NOMO-1 treated with DMSO at 0.1 percent for 48 hours (cell line): ENCODE measurements around the gene TPCN2.

ENCODE experiments used
- DNase-seq: peaks from one replicate; lab custom pipeline; 2025; ENCODE audit not compliant: unreplicated experiment; lab: John Stamatoyannopoulos, UW

Gene TPCN2

DNA sequence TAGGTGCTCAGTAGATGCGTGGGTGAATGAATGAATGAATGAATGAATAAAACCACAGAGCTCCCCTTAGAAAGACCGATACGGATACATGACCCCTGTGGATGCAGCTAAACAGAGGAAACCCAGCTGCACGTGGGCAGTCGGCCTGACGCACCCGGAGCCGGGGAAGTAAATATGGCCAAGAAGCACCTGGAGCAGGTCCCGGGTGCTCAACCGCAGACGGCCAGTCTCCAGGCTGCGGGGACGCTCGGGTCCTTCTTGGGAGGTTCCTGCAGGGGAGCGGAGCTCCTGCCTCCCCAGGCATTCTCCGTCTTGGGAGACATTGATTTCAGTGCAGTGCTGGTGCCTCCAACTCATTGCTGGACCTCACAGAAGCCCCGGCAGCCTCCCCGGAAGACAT lies 11.7 kb upstream of the TPCN2 start:
- DNase-seq = no peak

DNA sequence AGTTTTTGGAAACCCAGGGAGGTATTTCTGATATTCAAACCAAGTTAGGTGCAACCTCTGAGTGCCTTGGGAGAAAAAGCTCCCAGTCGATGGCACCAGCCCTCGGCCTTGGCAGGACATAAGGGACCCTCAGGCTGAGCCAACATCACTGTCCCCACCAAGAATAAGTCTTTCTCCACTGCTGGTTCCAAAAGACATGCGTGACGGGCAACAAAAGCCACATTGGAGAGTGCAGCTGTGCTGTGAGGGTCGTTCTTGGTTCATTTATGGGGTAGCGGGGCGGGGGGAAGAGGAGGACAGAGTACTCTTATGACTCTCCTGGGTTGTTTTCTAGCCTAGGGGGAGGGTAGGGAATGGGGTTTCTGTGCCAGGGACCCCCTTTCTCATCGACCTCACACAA lies 11.2 kb upstream of the TPCN2 start:
- DNase-seq = no peak

GRCh38 chr11:69039501-69039900 lies 9.2 kb upstream of the TPCN2 start:
- no peak for DNase-seq

DNA sequence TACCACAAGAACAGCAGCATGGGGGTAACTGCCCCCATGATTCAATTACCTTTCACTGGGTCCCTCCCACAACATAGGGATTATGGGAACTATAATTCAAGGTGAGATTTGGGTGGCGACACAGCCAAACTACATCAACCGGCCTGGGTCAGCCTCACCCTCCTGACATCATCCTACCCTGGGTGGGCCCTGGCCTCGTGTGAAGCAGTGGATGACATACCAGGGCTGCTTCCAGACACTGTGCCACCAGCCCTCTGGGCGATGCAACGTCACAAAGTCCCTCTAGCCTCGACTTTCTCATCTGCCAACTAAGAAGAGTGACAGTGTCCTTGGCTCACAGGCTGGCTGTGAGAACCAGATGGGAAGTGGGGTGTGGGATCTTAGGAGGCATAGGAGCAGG lies 8.7 kb upstream of the TPCN2 start:
- no peak for DNase-seq

DNA sequence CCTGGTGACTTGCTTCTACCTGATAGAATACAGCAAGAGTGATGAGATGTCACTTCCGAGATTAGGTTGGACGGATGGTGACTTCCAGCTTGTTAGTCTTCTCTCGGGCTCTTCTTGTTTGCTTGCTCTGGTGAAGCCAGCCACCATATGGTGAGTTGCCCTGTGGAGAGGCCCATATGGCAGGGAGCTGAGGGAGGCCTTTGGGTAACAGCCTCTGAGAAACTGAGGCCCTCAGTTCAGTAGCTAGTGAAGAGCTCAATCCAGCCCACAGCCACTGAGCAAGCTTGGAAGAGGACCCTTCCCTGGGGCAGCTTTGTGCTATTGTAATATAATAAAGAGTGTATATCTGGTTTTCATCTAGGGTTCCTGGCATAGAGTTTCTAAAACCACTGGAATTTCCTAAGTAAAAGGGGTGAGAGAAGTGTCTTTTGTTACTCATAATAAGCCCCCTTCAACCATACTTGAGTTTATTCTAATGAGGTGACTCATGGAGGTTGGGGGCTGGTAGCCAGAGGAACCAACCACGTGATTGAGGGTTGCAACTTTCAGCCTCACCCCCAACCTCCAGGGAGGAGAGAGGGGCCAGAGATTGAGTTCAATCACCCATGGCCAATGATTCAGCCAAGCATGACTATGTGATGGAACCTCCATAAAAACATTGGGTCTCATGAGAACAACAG lies 8.0 kb upstream of the TPCN2 start:
- DNase-seq = no peak

DNA sequence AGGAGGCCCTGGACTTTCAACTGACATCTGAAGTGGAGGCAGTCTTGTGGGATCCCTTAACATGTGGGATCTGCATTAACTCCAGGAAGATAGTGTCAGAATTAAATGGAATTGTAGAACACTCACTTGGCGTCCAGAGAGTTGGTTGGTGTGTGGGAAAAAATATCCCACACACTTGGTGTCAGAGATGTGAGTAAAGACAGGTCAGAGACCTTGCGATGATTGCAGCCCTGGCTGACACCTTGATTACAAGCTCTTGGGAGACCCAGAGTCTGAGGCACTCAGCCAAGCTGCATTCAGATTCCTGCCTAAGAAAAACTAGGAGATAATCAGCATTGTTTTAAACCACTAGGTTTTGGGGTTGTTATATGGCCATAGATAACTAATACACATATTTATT lies 7.2 kb upstream of the TPCN2 start:
- DNase-seq = no peak

- peak; percentile 32 for DNase-seq
These were observed 4.4 kb upstream of the TPCN2 start for GRCh38 chr11:69044111-69045013.

- no peak for DNase-seq
These were observed 570 bp upstream of the TPCN2 start for GRCh38 chr11:69048031-69048693.

GRCh38 chr11:69049490-69049867 lies 747 bp downstream of the TPCN2 start:
- DNase-seq = peak; percentile 37

DNA sequence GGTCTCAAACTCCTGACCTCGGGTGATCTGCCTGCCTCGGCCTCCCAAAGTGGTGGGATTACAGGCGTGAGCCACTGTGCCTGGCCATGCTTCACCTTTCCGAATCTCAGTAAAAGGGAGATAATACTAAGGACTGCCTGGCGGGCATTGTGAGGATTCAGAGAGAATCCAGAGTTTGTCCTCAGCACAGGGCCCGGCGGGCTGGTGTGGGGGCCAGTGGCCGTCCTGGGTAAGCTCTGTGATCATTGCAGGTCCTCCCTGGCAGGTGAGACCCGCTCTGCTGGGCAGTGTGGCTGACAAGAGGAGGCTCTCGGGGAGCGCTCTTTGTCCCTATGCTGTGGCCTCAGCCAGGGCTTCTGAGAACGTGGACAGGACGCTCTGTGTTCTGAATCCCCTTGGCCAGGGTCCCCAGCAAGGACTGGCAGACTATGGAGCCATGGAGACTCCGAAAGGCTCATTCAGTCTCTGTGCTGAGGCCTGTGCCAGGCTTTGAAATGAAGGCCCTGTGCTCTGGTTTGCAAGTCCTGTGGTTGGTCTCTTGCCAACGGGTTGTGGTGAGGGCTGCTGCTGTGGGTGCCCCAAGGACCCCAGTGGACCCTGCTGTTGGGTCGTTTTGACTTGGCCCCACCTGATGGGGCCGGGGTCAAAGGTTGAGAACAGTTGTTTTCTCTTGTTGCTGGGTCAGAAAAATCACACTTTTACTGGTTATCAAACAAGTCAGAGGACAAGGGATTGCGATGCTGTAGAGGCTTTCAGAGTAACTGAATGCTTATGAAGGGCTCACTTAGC lies 2.1 kb downstream of the TPCN2 start:
- no peak for DNase-seq

- no peak for DNase-seq
These were observed 2.9 kb downstream of the TPCN2 start for GRCh38 chr11:69051381-69052342.

- no peak for DNase-seq
These were observed 3.8 kb downstream of the TPCN2 start for GRCh38 chr11:69052343-69053168.

GRCh38 chr11:69053169-69053477 lies 4.4 kb downstream of the TPCN2 start:
- no peak for DNase-seq

DNA sequence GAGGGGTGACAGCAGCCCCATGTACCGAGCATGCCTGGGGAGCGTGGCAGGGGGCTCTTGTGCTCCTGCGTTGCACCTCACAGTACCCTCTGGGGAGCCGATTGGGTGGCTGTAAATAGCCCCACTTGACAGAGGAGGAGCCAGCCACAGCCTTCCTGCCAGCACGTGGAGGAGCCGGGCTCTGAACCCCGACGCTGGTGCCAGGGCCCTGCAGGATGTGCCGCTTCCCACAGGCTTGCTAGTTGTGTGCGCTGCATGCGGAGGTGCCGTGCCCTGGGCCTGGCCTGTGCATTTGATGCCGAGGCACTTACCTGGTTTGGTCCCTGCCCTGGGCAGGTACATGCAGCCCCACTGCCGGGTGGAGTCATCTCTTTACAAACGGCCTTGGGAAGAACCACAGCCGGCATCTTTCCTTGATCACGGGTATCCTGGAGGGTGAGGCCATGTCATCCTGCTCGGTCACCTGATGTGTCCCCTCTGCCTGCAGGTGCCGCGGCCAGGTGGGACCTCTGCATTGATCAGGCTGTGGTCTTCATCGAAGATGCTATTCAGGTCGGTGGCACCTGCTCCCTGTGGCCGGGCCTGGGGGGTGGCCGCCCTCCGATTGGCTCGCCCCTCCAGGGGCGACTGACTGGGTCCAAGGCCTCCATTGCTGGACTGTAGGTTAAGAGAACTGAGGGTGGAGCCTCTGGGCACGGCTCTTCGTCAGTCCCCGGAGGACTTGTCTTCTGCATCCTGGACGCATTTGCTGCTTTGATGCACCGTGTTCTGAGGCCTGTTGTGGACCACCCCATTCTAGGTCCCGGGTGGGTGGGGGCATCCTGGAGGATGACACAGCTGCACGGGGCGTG lies 5.0 kb downstream of the TPCN2 start:
- no peak for DNase-seq

DNA sequence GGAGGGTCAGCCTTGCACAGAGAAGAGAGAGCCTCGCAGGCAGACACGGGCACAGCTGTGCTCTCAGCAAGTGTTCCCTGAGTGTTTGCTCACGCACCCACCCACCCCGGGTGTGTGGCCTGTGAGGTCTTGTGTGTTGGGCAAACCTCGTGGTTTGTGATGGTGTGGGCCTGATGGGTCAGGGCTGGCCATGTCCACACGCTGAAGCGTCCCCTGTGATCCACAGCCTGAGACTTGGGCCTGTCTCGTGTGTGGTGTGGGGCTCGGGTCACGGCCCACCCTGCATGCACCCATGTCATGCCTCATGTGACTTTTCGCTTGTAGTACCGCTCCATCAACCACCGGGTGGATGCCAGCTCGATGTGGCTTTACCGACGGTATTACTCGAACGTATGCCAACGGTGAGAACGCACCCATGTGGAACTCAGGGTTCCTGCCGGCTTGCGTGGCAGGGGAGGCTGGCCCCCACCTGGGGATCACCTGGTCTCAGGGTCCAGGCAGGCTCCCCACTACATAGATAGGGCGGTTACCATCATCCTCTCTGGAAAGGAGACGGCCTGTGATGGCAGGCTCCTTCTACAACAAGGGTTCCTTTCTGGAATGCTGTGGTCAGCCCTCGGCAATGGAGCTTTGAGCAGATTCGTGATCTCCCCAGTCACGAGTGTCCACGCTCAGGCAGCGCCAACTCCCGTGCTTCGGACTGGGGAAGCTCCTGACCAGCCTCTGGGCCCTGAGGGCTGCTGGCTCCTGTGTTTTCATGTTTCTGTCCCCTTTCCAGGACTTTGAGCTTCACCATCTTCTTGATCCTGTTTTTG lies 5.9 kb downstream of the TPCN2 start:
- no peak for DNase-seq

- DNase-seq = no peak
These were observed 6.5 kb downstream of the TPCN2 start for GRCh38 chr11:69055212-69055586.

DNA sequence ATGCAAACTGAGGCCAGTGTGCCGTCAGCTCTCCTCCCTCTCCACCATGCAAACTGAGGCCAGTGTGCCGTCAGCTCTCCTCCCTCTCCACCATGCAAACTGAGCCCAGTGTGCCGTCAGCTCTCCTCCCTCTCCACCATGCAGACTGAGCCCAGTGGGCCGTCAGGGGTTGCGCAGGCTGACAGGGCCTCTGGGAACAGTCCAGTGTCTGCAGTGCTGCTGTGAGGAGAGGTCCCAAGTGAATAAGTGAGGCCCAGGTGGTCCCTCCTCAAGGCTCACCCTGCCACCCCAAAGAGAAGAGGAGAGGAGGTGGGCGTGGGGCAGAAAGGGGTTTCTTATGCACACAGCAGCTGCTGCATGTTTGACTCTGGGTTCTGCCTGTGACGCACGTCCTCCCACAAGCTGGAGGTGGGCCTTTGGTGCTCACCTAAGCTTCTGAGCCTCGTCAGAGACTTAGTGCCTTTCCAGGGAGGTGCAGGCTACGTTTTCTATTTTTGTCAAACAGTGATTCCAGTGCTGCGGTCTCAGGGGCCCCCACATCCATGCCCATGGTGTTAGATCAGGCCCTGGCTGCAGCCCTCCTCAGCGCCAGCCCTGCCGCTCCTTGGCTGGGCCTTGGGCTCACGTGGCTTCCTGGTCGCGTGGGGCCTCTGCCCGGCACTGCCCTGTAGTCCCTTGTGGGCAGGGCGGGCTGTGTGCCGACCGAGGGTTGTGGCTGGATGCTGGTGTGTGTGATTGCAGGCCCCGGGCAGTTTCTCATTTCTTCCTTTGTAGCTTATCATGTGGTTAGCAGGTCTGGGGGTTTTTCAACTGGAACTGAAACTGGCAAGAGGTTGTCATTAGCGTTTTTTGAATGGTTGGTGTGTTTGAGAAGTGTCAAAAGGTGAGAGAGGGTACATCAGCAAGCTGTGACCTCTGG lies 7.1 kb downstream of the TPCN2 start:
- peak; percentile 94 for DNase-seq
